Esophagus squamous epithelium (tissue), 4 donors: ENCODE results near the gene JADE1.

Experiments used
- CTCF ChIP-seq, 6 experiments: fragments of 450-650 bp in 4 of 6; fragments of 200-600 bp in 2 of 6; sonication (generic) in 2 of 6; IDR thresholded peaks; one replicate each; pipeline ENCODE4 v1.5.1; 2016 to 2019; ENCODE audit warnings: antibody characterized with exemption in 6 of 6, mild to moderate bottlenecking in 4 of 6, moderate library complexity in 4 of 6
- POLR2A ChIP-seq, 4 donors: fragments of 450-650 bp; IDR thresholded peaks; one replicate each; pipeline ENCODE4 v1.6.1; 2017; ENCODE audit warnings: antibody characterized with exemption in 4 of 4, mild to moderate bottlenecking in 4 of 4, moderate library complexity in 3 of 4

- no peak for TF ChIP-seq CTCF (IDR thresholded peaks at IDR 0.05)
- TF ChIP-seq POLR2A (IDR thresholded peaks at IDR 0.05) = no peak
Observed at GRCh38 chr4:128853741-128854140, 44.2 kb downstream of the JADE1 start.
